Naive B cell (primary cell): ENCODE results near the gene LRRC28. TPM values are rescaled to one million over a fixed set of nuclear protein-coding genes. Genes with fewer than 3 reads are reported as not detected.

Experiments
- ATAC-seq, 2 donors: fragments of 150-1000 bp; cut with Tn5 transposase; 2 replicates each; pipeline ENCODE4 v1.10.0; 2021; ENCODE audit warnings: low read depth in 2 of 2, mild to moderate bottlenecking in 2 of 2, moderate library complexity in 2 of 2
- DNase-seq: peaks from one replicate; pipeline ENCODE4 v3.0.0; 2022
- H3K27ac Mint-ChIP-seq, 6 donors: one replicate each; pipeline ENCODE4 v1.8.0; 2020 to 2022; ENCODE audit warnings: mild to moderate bottlenecking in 6 of 6, mixed read lengths in 6 of 6, moderate library complexity in 5 of 6, inconsistent platforms in 2 of 6
- H3K27me3 Mint-ChIP-seq, 3 donors: one replicate each; pipeline ENCODE4 v1.8.0; 2021 to 2022; ENCODE audit warnings: mixed read lengths in 3 of 3, mild to moderate bottlenecking in 1 of 3
- H3K36me3 Mint-ChIP-seq, 2 donors: one replicate each; pipeline ENCODE4 v1.8.0; 2020 to 2022; ENCODE audit warnings: mixed read lengths in 2 of 2, inconsistent platforms in 1 of 2, mild to moderate bottlenecking in 1 of 2
- H3K4me1 Mint-ChIP-seq, 3 donors: one replicate each; pipeline ENCODE4 v1.8.0; 2020 to 2022; ENCODE audit warnings: mixed read lengths in 3 of 3, inconsistent platforms in 1 of 3, mild to moderate bottlenecking in 1 of 3, moderate library complexity in 1 of 3
- H3K4me3 Mint-ChIP-seq, 8 donors: one replicate each; pipeline ENCODE4 v1.8.0; 2020 to 2022; ENCODE audit warnings: mild to moderate bottlenecking in 8 of 8, mixed read lengths in 8 of 8, moderate library complexity in 8 of 8, inconsistent platforms in 2 of 8
- H3K9me3 Mint-ChIP-seq, 7 donors: one replicate each; pipeline ENCODE4 v1.8.0; 2020 to 2022; ENCODE audit warnings: mixed read lengths in 7 of 7, mild to moderate bottlenecking in 5 of 7, inconsistent platforms in 2 of 7, moderate library complexity in 1 of 7
- polyA plus RNA-seq, 6 donors: library from polyadenylated mRNA; unstranded; fragments of 300-500 nt; fragmentation: Illumina TruSeq; gene quantifications; one replicate each; pipeline ENCODE4 v1.2.3, GENCODE V29; 2021; ENCODE audit warnings: low read depth in 6 of 6

LRRC28 gene
- polyA plus RNA-seq, 6 donors from 2014 or later = 20.9 to 41.9 (median 26.9) TPM

DNA sequence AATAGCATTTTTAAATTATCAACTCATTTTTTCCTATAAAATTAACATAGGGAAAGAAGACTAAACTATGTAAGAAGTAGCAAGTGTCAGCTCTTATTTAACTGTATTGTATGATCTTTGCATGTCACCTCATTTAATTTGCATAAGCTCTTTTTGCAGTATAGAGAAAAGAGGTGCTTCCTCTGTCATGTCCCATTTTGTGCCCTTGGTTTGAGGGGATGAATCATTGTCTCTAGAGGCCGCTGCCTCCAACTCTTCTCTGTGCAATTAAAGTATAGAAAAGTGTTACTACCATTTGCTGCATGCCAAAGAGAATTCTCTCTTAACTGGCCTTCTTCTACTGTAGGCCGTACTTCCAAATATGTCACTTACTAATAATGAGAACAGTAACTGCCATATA is 93.4 kb downstream of the LRRC28 start:
- H3K4me3 Mint-ChIP-seq = no peak overlapping the region
- DNase-seq (no peak), ATAC-seq (peak in 1 of 2 donors; percentile 37)
- peaks cover 0 to 5% (median 0%) of the 10 kb centered on the region in 7 donors for H3K9me3 Mint-ChIP-seq
- H3K27me3 Mint-ChIP-seq = no peaks in the 10 kb centered on the region
- no peak overlapping the region for H3K27ac Mint-ChIP-seq
- H3K36me3 Mint-ChIP-seq = peaks cover 0 to 9% of the 10 kb centered on the region in 2 donors
- H3K4me1 Mint-ChIP-seq = peaks cover 23 to 31% (median 26%) of the 10 kb centered on the region in 3 donors

DNA sequence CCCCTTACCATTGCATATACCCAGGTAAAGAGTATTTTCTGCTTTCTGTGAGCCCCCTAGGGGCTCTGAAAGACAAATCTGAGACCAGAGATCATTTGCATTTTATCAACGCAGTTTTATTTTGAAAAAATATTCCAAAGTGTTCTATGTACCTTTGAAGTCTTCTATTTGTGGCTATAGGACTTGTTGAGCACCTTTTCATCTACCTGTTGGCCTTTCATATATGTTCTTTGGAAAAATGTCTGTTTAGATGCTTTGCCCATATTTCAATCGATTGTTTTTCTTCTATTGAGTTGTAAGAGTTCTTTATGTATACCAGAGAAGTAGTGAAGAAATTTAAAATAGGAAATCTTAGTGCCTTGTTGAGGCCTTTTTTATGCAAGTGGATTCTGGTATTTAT is 94.0 kb downstream of the LRRC28 start:
- H3K4me1 Mint-ChIP-seq = peaks cover 23 to 31% (median 26%) of the 10 kb centered on the region in 3 donors
- H3K27ac Mint-ChIP-seq = no peak overlapping the region
- DNase-seq = no peak
- no peaks in the 10 kb centered on the region for H3K27me3 Mint-ChIP-seq
- H3K9me3 Mint-ChIP-seq = peaks cover 0 to 5% (median 0%) of the 10 kb centered on the region in 7 donors
- H3K36me3 Mint-ChIP-seq = peaks cover 0 to 12% of the 10 kb centered on the region in 2 donors
- no peak for ATAC-seq
- H3K4me3 Mint-ChIP-seq = peak overlapping the region in 2 of 8 donors; percentile 41 to 48

- Mint-ChIP-seq H3K4me1 (peaks cover 23 to 31% (median 26%) of the 10 kb centered on the region in 3 donors), H3K27me3 (no peaks in the 10 kb centered on the region), H3K27ac (peak overlapping the region in 3 of 6 donors; percentile 69 to 92 (median 80)), H3K4me3 (peak overlapping the region in 4 of 8 donors; percentile 12 to 66 (median 40)), H3K9me3 (peaks cover 0 to 5% (median 0%) of the 10 kb centered on the region in 7 donors), H3K36me3 (peaks cover 0 to 14% of the 10 kb centered on the region in 2 donors)
- ATAC-seq (peak; percentile 83 to 89), DNase-seq (no peak)
These were observed 94.7 kb downstream of the LRRC28 start for GRCh38 chr15:99345832-99346462.

GRCh38 chr15:99347574-99347973 is 96.3 kb downstream of the LRRC28 start:
- Mint-ChIP-seq H3K27me3 (no peaks in the 10 kb centered on the region), H3K9me3 (peaks cover 0 to 5% (median 0%) of the 10 kb centered on the region in 7 donors), H3K27ac (no peak overlapping the region), H3K4me3 (no peak overlapping the region), H3K4me1 (peaks cover 26 to 31% (median 28%) of the 10 kb centered on the region in 3 donors), H3K36me3 (peaks cover 0 to 14% of the 10 kb centered on the region in 2 donors)
- no peak for ATAC-seq
- DNase-seq = no peak

- peaks cover 0 to 5% (median 0%) of the 10 kb centered on the region in 7 donors for H3K9me3 Mint-ChIP-seq
- no peak overlapping the region for H3K4me3 Mint-ChIP-seq
- DNase-seq = no peak
- ATAC-seq = no peak
- no peaks in the 10 kb centered on the region for H3K27me3 Mint-ChIP-seq
- H3K27ac Mint-ChIP-seq = no peak overlapping the region
- H3K36me3 Mint-ChIP-seq = peaks cover 8 to 20% of the 10 kb centered on the region in 2 donors
- peaks cover 26 to 31% (median 28%) of the 10 kb centered on the region in 3 donors for H3K4me1 Mint-ChIP-seq
These were observed 97.1 kb downstream of the LRRC28 start for GRCh38 chr15:99348412-99348811.

- Mint-ChIP-seq H3K27me3 (no peaks in the 10 kb centered on the region), H3K36me3 (peaks cover 8 to 29% of the 10 kb centered on the region in 2 donors), H3K27ac (no peak overlapping the region), H3K4me1 (peaks cover 8 to 15% (median 13%) of the 10 kb centered on the region in 3 donors), H3K9me3 (peaks cover 0 to 5% (median 0%) of the 10 kb centered on the region in 7 donors), H3K4me3 (no peak overlapping the region)
- ATAC-seq (no peak), DNase-seq (no peak)
These were observed 99.1 kb downstream of the LRRC28 start for GRCh38 chr15:99350408-99350807.

- no peaks in the 10 kb centered on the region for H3K9me3 Mint-ChIP-seq
- H3K36me3 Mint-ChIP-seq = peaks cover 0 to 10% of the 10 kb centered on the region in 2 donors
- H3K27me3 Mint-ChIP-seq = no peaks in the 10 kb centered on the region
These were observed 108.5 kb downstream of the LRRC28 start for GRCh38 chr15:99359769-99360168.

DNA sequence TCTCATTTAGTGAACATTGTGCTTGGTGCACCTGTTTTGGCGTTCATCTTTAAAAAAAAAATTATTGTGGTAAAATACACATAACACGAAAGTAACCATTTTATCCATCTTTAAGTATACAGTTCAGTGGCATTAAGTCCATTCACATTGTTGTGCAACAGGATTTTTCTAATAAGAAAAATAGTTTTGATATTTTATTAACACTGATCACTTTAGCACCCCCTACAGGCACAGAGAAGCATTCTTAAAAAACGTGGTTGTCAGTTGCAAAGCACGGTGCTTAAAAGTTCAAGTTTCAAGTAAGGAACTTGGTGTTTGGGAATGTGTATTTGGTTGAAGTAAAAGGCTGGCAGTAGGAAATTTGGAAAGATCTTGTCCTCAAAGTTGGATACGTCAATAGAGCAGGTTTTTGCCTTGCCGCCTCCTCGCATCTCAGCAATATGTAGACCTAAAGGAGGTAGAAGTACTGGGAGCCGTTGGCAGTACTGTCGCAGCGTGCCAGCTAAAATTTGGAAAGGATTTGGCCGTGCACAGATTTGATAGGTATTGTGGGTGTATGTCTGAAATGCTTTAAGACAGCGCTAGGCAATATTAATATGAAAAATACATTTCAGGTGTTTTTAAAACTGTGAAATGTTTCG is 110.4 kb downstream of the LRRC28 start:
- no peak for DNase-seq
- H3K27ac Mint-ChIP-seq = no peak overlapping the region
- H3K9me3 Mint-ChIP-seq = peaks cover 0 to 6% (median 0%) of the 10 kb centered on the region in 7 donors
- H3K4me3 Mint-ChIP-seq = no peak overlapping the region
- no peak for ATAC-seq
- H3K36me3 Mint-ChIP-seq = peaks cover 0 to 10% of the 10 kb centered on the region in 2 donors
- H3K27me3 Mint-ChIP-seq = no peaks in the 10 kb centered on the region
- peaks cover 8 to 14% (median 11%) of the 10 kb centered on the region in 3 donors for H3K4me1 Mint-ChIP-seq

More at GRCh38 chr15:99359769-99360168, 108.5 kb downstream of the LRRC28 start:
- H3K4me1 Mint-ChIP-seq = peaks cover 8 to 14% (median 11%) of the 10 kb centered on the region in 3 donors
- H3K27ac Mint-ChIP-seq = peak overlapping the region; percentile 32 to 83 (median 52)
- ATAC-seq (peak; percentile 72 to 77), DNase-seq (no peak)
- peak overlapping the region in 6 of 8 donors; percentile 3 to 75 (median 32) for H3K4me3 Mint-ChIP-seq

- Mint-ChIP-seq H3K36me3 (peaks cover 13 to 16% of the 10 kb centered on the region in 2 donors), H3K27me3 (no peaks in the 10 kb centered on the region), H3K4me3 (no peak overlapping the region)
These were observed 114.0 kb downstream of the LRRC28 start for GRCh38 chr15:99365242-99365641.

DNA sequence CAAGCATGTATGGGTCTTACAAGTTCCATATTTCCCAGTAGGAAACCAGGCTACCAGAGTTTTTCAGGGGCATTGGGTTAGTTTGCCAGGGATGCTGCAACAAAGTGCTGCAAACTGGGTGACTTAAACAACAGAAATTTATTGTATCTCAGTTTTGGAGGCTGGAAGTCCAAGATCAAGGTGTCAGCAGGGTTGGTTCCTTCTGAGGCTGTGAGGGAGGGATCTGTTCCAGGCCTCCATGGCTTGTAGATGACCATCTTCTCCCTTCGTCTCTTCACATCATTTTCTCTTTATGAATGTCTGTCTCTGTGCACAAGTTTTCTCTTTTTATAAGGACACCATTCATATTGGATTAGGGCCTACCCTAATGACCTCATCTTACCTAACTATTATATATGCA is 114.7 kb downstream of the LRRC28 start:
- H3K36me3 Mint-ChIP-seq = peaks cover 13 to 16% of the 10 kb centered on the region in 2 donors
- peaks cover 7 to 22% (median 13%) of the 10 kb centered on the region in 7 donors for H3K9me3 Mint-ChIP-seq
- H3K4me3 Mint-ChIP-seq = no peak overlapping the region
- ATAC-seq (no peak), DNase-seq (no peak)
- no peaks in the 10 kb centered on the region for H3K27me3 Mint-ChIP-seq
- H3K4me1 Mint-ChIP-seq = peaks cover under 1% of the 10 kb centered on the region in 3 donors
- H3K27ac Mint-ChIP-seq = no peak overlapping the region

More at GRCh38 chr15:99365242-99365641, 114.0 kb downstream of the LRRC28 start:
- Mint-ChIP-seq H3K27ac (no peak overlapping the region), H3K9me3 (peaks cover 7 to 22% (median 13%) of the 10 kb centered on the region in 7 donors), H3K4me1 (peaks cover under 1 to 4% (median 2%) of the 10 kb centered on the region in 3 donors)
- DNase-seq (no peak), ATAC-seq (no peak)

DNA sequence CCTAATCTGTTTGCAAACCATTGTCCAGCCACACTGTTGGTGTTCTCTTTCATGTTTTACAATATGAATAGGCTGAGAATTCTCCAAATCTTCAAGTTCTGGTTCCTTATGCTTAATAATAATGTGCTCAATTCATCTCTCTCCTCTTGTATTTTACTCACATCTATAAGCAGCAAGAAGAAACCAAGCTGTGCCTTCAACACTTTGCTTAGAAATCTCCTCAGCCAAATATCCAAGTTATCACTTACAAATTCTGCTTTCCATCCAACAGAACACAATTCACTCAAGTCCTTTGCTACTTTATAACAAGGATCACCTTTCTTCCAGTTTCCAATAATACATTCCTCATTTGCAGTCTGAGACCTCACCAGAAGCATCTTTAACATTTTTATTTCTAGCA is 117.5 kb downstream of the LRRC28 start:
- Mint-ChIP-seq H3K36me3 (peaks cover 7 to 16% of the 10 kb centered on the region in 2 donors), H3K4me1 (peaks cover 8 to 15% (median 10%) of the 10 kb centered on the region in 3 donors), H3K4me3 (no peak overlapping the region), H3K27ac (peak overlapping the region in 2 of 6 donors; percentile 9 to 33), H3K9me3 (peaks cover 7 to 22% (median 13%) of the 10 kb centered on the region in 7 donors), H3K27me3 (no peaks in the 10 kb centered on the region)
- ATAC-seq (no peak), DNase-seq (no peak)

DNA sequence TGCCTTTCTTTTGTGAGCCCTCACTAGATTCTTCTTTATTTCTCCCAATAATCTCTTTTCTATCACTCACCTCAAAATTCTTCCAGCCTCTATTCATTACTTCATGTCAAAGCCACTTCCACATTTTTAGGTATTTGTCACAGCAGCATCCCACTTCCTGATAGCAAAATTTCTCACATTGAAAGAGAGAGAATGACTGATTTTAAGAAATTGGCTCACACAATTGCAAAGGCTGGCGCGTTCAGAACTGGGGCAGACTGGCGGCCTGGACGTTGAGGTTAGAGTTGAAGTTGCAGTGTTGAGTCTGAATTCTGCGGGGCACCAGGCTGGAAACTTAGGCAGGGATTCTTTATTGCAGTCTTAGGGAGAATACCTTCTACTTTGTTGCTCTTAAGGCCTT is 117.9 kb downstream of the LRRC28 start:
- DNase-seq = no peak
- Mint-ChIP-seq H3K4me1 (peaks cover 8 to 15% (median 10%) of the 10 kb centered on the region in 3 donors), H3K36me3 (peaks cover 7 to 16% of the 10 kb centered on the region in 2 donors), H3K4me3 (no peak overlapping the region), H3K9me3 (peaks cover 7 to 22% (median 13%) of the 10 kb centered on the region in 7 donors), H3K27ac (peak overlapping the region in 1 of 6 donors; percentile 69), H3K27me3 (no peaks in the 10 kb centered on the region)
- ATAC-seq = no peak

DNA sequence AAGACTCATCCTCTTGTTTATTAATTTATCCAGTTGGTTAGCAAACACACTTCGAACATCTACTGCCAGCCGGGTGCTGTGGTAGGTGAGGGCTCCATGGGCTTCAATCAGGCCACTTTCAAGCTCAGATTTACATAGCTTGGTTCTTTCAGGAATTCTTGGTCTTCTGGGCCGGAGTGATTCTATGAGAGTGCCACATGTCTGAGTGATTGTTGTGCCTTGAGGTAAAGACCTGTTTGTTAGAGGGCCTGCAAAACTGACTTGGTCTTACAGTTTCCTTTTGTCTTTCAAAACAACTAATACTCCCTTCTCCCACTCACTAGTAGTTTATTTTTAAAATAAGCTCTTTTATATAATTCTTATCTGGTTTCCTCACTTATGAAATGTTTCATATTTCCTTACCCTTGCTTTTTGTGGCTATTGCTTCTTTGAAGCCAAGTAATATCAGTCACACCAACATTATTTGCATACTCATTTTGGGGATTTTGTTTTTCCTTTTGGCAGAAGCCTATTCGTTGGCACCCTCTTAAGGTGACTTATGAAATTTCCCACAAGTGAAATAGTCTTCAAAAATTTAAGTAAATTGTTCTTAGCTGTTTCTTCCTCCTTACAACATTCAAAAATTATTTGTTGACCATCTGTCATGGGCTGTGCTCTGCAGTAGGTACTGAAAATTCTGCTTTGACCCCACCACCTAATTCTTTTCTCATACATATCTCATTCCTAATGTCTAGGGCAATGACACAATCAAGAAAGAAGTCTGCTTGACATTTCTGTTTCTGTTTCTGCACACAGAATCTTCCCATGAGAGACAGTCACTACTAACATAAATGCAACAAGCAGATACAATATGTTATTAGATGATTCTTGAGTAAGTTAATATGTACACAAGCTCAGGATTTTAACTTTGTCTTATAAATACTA is 120.2 kb downstream of the LRRC28 start:
- DNase-seq = no peak
- peak overlapping the region in 4 of 6 donors; percentile 15 to 70 (median 31) for H3K27ac Mint-ChIP-seq
- no peak overlapping the region for H3K4me3 Mint-ChIP-seq
- H3K9me3 Mint-ChIP-seq = peaks cover 12 to 37% (median 25%) of the 10 kb centered on the region in 7 donors
- peaks cover 8 to 15% (median 10%) of the 10 kb centered on the region in 3 donors for H3K4me1 Mint-ChIP-seq
- no peaks in the 10 kb centered on the region for H3K27me3 Mint-ChIP-seq
- peaks cover 16 to 23% of the 10 kb centered on the region in 2 donors for H3K36me3 Mint-ChIP-seq
- ATAC-seq = peak in 1 of 2 donors; percentile 33
